Jurkat, Clone E6-1 (cell line): Measurements from ENCODE around the gene MED15.
"Not testable (repeated sequence)": the region's sequence is repeated elsewhere in the genome, so short reads cannot be mapped to it uniquely, and the experiment has no call there.

Experiments used
- DNase-seq: peaks from one replicate; pipeline ENCODE4 v3.0.0-alpha.2; 2011; ENCODE audit warnings: low read depth, low spot score
- H3K4me3 ChIP-seq: 2 replicates; pipeline ENCODE4 v1.5.1; 2011; ENCODE audit warnings: mild to moderate bottlenecking, low read length, control low read depth, moderate library complexity

Gene MED15

GRCh38 chr22:20586403-20586745, 79.0 kb downstream of the MED15 start:
- no peak overlapping the region for H3K4me3 ChIP-seq
- no peak for DNase-seq

GRCh38 chr22:20587206-20587958, 80.0 kb downstream of the MED15 start:
- H3K4me3 ChIP-seq, result no peak overlapping the region
- DNase-seq, result no peak

GRCh38 chr22:20588092-20588842, 80.9 kb downstream of the MED15 start:
- no peak overlapping the region for H3K4me3 ChIP-seq
- DNase-seq, result no peak

- DNase-seq, result no peak
- H3K4me3 ChIP-seq, result no peak overlapping the region
Measured at GRCh38 chr22:20588843-20589581, 81.6 kb downstream of the MED15 start.

GRCh38 chr22:20589614-20590476, 82.4 kb downstream of the MED15 start:
- H3K4me3 ChIP-seq, result no peak overlapping the region
- DNase-seq, result no peak

- no peak for DNase-seq
- no peak overlapping the region for H3K4me3 ChIP-seq
Measured at GRCh38 chr22:20590477-20591294, 83.3 kb downstream of the MED15 start.

- H3K4me3 ChIP-seq, result no peak overlapping the region
- no peak for DNase-seq
Measured at GRCh38 chr22:20591295-20591645, 83.9 kb downstream of the MED15 start.

- no peak overlapping the region for H3K4me3 ChIP-seq
- DNase-seq, result no peak
Measured at GRCh38 chr22:20591660-20592310, 84.4 kb downstream of the MED15 start.

GRCh38 chr22:20594038-20594437, 86.6 kb downstream of the MED15 start:
- not testable (repeated sequence) for H3K4me3 ChIP-seq, DNase-seq

GRCh38 chr22:20594486-20594885, 87.1 kb downstream of the MED15 start:
- not testable (repeated sequence) for H3K4me3 ChIP-seq, DNase-seq

GRCh38 chr22:20595461-20595860, 88.1 kb downstream of the MED15 start:
- no peak for DNase-seq
- H3K4me3 ChIP-seq, result no peak overlapping the region

- no peak for DNase-seq
- no peak overlapping the region for H3K4me3 ChIP-seq
Measured at GRCh38 chr22:20599117-20599516, 91.7 kb downstream of the MED15 start.

- no peak overlapping the region for H3K4me3 ChIP-seq
- DNase-seq, result no peak
Measured at GRCh38 chr22:20600137-20600673, 92.8 kb downstream of the MED15 start.

- H3K4me3 ChIP-seq, result no peak overlapping the region
- no peak for DNase-seq
Measured at GRCh38 chr22:20601308-20601707, 93.9 kb downstream of the MED15 start.

- DNase-seq, result no peak
- H3K4me3 ChIP-seq, result no peak overlapping the region
Measured at GRCh38 chr22:20602609-20603164, 95.3 kb downstream of the MED15 start.

- DNase-seq, result no peak
- H3K4me3 ChIP-seq, result no peak overlapping the region
Measured at GRCh38 chr22:20604092-20604747, 96.8 kb downstream of the MED15 start.

GRCh38 chr22:20604776-20605221, 97.4 kb downstream of the MED15 start:
- DNase-seq, result no peak
- no peak overlapping the region for H3K4me3 ChIP-seq
